ENCODE measurements around the gene TMEM266. TPM values are rescaled to one million over a fixed set of nuclear protein-coding genes. Genes with fewer than 3 reads are reported as not detected.

TMEM266 gene
- total and polyA plus RNA-seq, 2 of the 4 experiments (the other 2 are of a cell fraction), result not detected

GRCh38 chr15:76221085-76221767 lies 161.4 kb downstream of the TMEM266 start:
- in situ Hi-C loops (cut with MboI; ENCODE audit: low sequenced_read_pairs), result no loop called here
- TF ChIP-seq RAD21 (IDR thresholded peaks at IDR 0.05; ENCODE audit: low read length) (no peak), MXI1 (IDR thresholded peaks at IDR 0.05; ENCODE audit: borderline replicate concordance, low read depth, low read length) (no peak), CTCF (conservative IDR thresholded peaks at IDR 0.05; ENCODE audit: low read depth, low read length) (no peak), BHLHE40 (IDR thresholded peaks at IDR 0.05; ENCODE audit: low read depth, low read length) (no peak), CEBPB (IDR thresholded peaks at IDR 0.05; ENCODE audit: low read depth, low read length) (no peak)
- no peak overlapping the region for H3K9ac ChIP-seq (ENCODE audit: low read depth, low read length)
- no peak overlapping the region for H4K91ac ChIP-seq (ENCODE audit: insufficient read depth, low read depth, low read length)
- H3K14ac ChIP-seq (replicated peaks; ENCODE audit: low read depth, low read length), result no peak overlapping the region
- H4K5ac ChIP-seq (ENCODE audit: low read depth, low read length), result no peak overlapping the region
- no peak overlapping the region for H2BK120ac ChIP-seq (ENCODE audit: low read depth, low read length)
- no peak overlapping the region for H3K23ac ChIP-seq (ENCODE audit: low read depth, low read length)
- WGBS, 2 experiments (ENCODE audit: extremely low coverage in 2 of 2, insufficient read length in 1 of 2), result no CpG with 5 or more reads among the region's 1 CpG
- no peaks in the 10 kb centered on the region for H3K27me3 ChIP-seq (ENCODE audit: control insufficient read depth, insufficient read depth, low read length)
- no peak overlapping the region for H2BK20ac ChIP-seq (ENCODE audit: low read depth, low read length)
- no peak overlapping the region for H3K27ac ChIP-seq (ENCODE audit: insufficient read depth, low read length)
- no peak overlapping the region for H3K56ac ChIP-seq (ENCODE audit: extremely low read depth, insufficient read depth, low read length)
- dilution Hi-C loops (cut with HindIII; ENCODE audit: low sequenced_read_pairs, unreplicated experiment), result no loop called here
- no peak overlapping the region for H2BK15ac ChIP-seq (ENCODE audit: low read depth, low read length)
- no peak for DNase-seq
- peaks cover 15% of the 10 kb centered on the region for H3K36me3 ChIP-seq (ENCODE audit: control insufficient read depth, insufficient read depth, low read length)
- peaks cover 9% of the 10 kb centered on the region for H3K4me1 ChIP-seq (ENCODE audit: control insufficient read depth, insufficient read depth, low read length)
- no peak overlapping the region for H2BK5ac ChIP-seq (ENCODE audit: low read depth, low read length, poor library complexity, severe bottlenecking)
- H3K4me3 ChIP-seq (ENCODE audit: insufficient read depth, low read depth, low read length), result no peak overlapping the region
- no peak overlapping the region for H3K4me2 ChIP-seq (ENCODE audit: low read depth, low read length)
- ChIA-PET POLR2A (ENCODE audit: unreplicated experiment) (interaction anchor here (0.6 kb wide), 1 partner anchor 596 kb away, joined by 4 read pairs; the partner anchor contains the start of gene SNUPN), CTCF (no interaction called here)
- peaks cover 5% of the 10 kb centered on the region; the same call in 1 of the 2 replicates for H3K9me1 ChIP-seq (ENCODE audit: insufficient read depth, low read length)
- H3K79me1 ChIP-seq (ENCODE audit: low read depth in 1 of 2, low read length in 2 of 2), result peaks cover 0 to 26% of the 10 kb centered on the region in 2 experiments; a peak in 3 of 4 replicates
- no peak overlapping the region for H4K8ac ChIP-seq (ENCODE audit: low read depth in 2 of 2, low read length in 2 of 2)
- intact Hi-C loops (cut with micrococcal nuclease), result no loop called here
- H3K18ac ChIP-seq (ENCODE audit: low read depth, low read length), result no peak overlapping the region
- no peak overlapping the region for H2AK9ac ChIP-seq (replicated peaks; ENCODE audit: low read depth, low read length, poor library complexity)
- H3K9me3 ChIP-seq (ENCODE audit: control insufficient read depth, insufficient read depth, low read length), result no peaks in the 10 kb centered on the region; the same call in 1 of the 2 replicates
- no peak overlapping the region for H3K4ac ChIP-seq (ENCODE audit: low read depth, low read length)
- ATAC-seq (ENCODE audit: low read depth), result no peak
- no peak overlapping the region for H2AFZ ChIP-seq (replicated peaks; ENCODE audit: low read length, poor library complexity)
- no peak overlapping the region for H2AK5ac ChIP-seq (ENCODE audit: low read depth, low read length)
- no TSS peak for BruUV-seq (replicated peaks)
- peaks cover 13% of the 10 kb centered on the region for H4K20me1 ChIP-seq (ENCODE audit: insufficient read depth, low read length)
